ENCODE data around the gene PRICKLE2.

The PRICKLE2 gene

GRCh38 chr3:64178419-64178818 lies 46.8 kb downstream of the PRICKLE2 start:
- no peak for DNase-seq (ENCODE audit: low read depth)
- TF ChIP-seq CTCF (IDR thresholded peaks at IDR 0.05; ENCODE audit: control insufficient read depth, insufficient read depth, low read depth, low read length, missing control alignments): no peak
- H3K4me3 ChIP-seq (ENCODE audit: control insufficient read depth, low read depth, low read length): no peak overlapping the region

GRCh38 chr3:64176461-64176996 lies 48.7 kb downstream of the PRICKLE2 start:
- no peak for TF ChIP-seq CTCF (IDR thresholded peaks at IDR 0.05; ENCODE audit: control insufficient read depth, insufficient read depth, low read depth, low read length, missing control alignments)
- no peak for DNase-seq (ENCODE audit: low read depth)

GRCh38 chr3:64174328-64174727 lies 50.9 kb downstream of the PRICKLE2 start:
- no peak overlapping the region for H3K4me3 ChIP-seq (ENCODE audit: control insufficient read depth, low read depth, low read length)
- no peak for TF ChIP-seq CTCF (IDR thresholded peaks at IDR 0.05; ENCODE audit: control insufficient read depth, insufficient read depth, low read depth, low read length, missing control alignments)
- DNase-seq (ENCODE audit: low read depth): no peak

More at GRCh38 chr3:64176461-64176996, 48.7 kb downstream of the PRICKLE2 start:
- H3K4me3 ChIP-seq (ENCODE audit: control insufficient read depth, low read depth, low read length): no peak overlapping the region

GRCh38 chr3:64173563-64173962 lies 51.7 kb downstream of the PRICKLE2 start:
- no peak for DNase-seq (ENCODE audit: low read depth)
- no peak for TF ChIP-seq CTCF (IDR thresholded peaks at IDR 0.05; ENCODE audit: control insufficient read depth, insufficient read depth, low read depth, low read length, missing control alignments)
- H3K4me3 ChIP-seq (ENCODE audit: control insufficient read depth, low read depth, low read length): no peak overlapping the region

GRCh38 chr3:64170270-64170669 lies 55.0 kb downstream of the PRICKLE2 start:
- DNase-seq (ENCODE audit: low read depth): no peak
- H3K4me3 ChIP-seq (ENCODE audit: control insufficient read depth, low read depth, low read length): no peak overlapping the region
- TF ChIP-seq CTCF (IDR thresholded peaks at IDR 0.05; ENCODE audit: control insufficient read depth, insufficient read depth, low read depth, low read length, missing control alignments): no peak

GRCh38 chr3:64167868-64168267 lies 57.4 kb downstream of the PRICKLE2 start:
- TF ChIP-seq CTCF (IDR thresholded peaks at IDR 0.05; ENCODE audit: control insufficient read depth, insufficient read depth, low read depth, low read length, missing control alignments): no peak
- no peak for DNase-seq (ENCODE audit: low read depth)
- no peak overlapping the region for H3K4me3 ChIP-seq (ENCODE audit: control insufficient read depth, low read depth, low read length)

- TF ChIP-seq CTCF (IDR thresholded peaks at IDR 0.05; ENCODE audit: control insufficient read depth, insufficient read depth, low read depth, low read length, missing control alignments): no peak
- DNase-seq (ENCODE audit: low read depth): no peak
- H3K4me3 ChIP-seq (ENCODE audit: control insufficient read depth, low read depth, low read length): no peak overlapping the region
Observed at GRCh38 chr3:64167351-64167750, 57.9 kb downstream of the PRICKLE2 start.
